Neuronal stem cell (in vitro differentiated cells): Measurements from ENCODE around the gene SNX24. TPM values are rescaled to one million over a fixed set of nuclear protein-coding genes. Genes with fewer than 3 reads are reported as not detected.

ENCODE experiments used
- DNase-seq: peaks from one replicate; pipeline ENCODE4 v3.0.0-alpha.2; 2013; ENCODE audit warnings: low spot score
- H2AFZ ChIP-seq: one replicate; pipeline ENCODE4 v1.6.1; 2013; ENCODE audit warnings: mild to moderate bottlenecking, low read length, inconsistent platforms
- H2AK5ac ChIP-seq: 2 replicates; pipeline ENCODE4 v1.6.1; 2013; ENCODE audit warnings: low read depth, mild to moderate bottlenecking, inconsistent platforms, low read length, moderate library complexity, mixed read lengths
- H2BK120ac ChIP-seq: 2 replicates; pipeline ENCODE4 v1.6.1; 2013; ENCODE audit warnings: low read depth, mild to moderate bottlenecking, inconsistent platforms, low read length, moderate library complexity, mixed read lengths
- H2BK12ac ChIP-seq: one replicate; pipeline ENCODE4 v1.6.1; 2013; ENCODE audit warnings: low read length, inconsistent platforms
- H2BK15ac ChIP-seq: 2 replicates; pipeline ENCODE4 v1.6.1; 2013; ENCODE audit warnings: mild to moderate bottlenecking, low read length, inconsistent platforms, mixed read lengths
- H2BK5ac ChIP-seq: one replicate; pipeline ENCODE4 v1.6.1; 2013; ENCODE audit warnings: inconsistent platforms, mild to moderate bottlenecking, low read length, moderate library complexity
- H3K14ac ChIP-seq: one replicate; pipeline ENCODE4 v1.6.1; 2013; ENCODE audit warnings: low read length, inconsistent platforms
- H3K18ac ChIP-seq: 2 replicates; pipeline ENCODE4 v1.6.1; 2013; ENCODE audit warnings: low read length, inconsistent platforms
- H3K23ac ChIP-seq: 2 replicates; pipeline ENCODE4 v1.6.1; 2013; ENCODE audit warnings: low read depth, mild to moderate bottlenecking, mixed read lengths, low read length, inconsistent platforms; ENCODE audit not compliant: poor library complexity
- H3K27ac ChIP-seq: replicated peaks from 3 replicates; pipeline ENCODE4 v1.5.1; 2013; ENCODE audit warnings: low read length, inconsistent platforms
- H3K27me3 ChIP-seq, 3 experiments: 2 replicates each; pipeline ENCODE4 v1.6.1; 2013; ENCODE audit warnings: low read length in 3 of 3, mild to moderate bottlenecking in 2 of 3, inconsistent platforms in 1 of 3, low read depth in 1 of 3, mixed read lengths in 1 of 3, moderate library complexity in 1 of 3; ENCODE audit not compliant: control insufficient read depth in 3 of 3, insufficient read depth in 3 of 3
- H3K36me3 ChIP-seq, 2 donors: replicated peaks in 1 of 2; 2 replicates each; pipeline ENCODE4 v1.6.1; 2013; ENCODE audit warnings: low read length in 2 of 2; ENCODE audit not compliant: control insufficient read depth in 2 of 2, insufficient read depth in 2 of 2
- H3K4ac ChIP-seq: 2 replicates; pipeline ENCODE4 v1.6.1; 2013; ENCODE audit warnings: inconsistent platforms, mild to moderate bottlenecking, low read length, moderate library complexity
- H3K4me1 ChIP-seq, 2 donors: 1 replicate in 1 of 2; 2 replicates in 1 of 2; pipeline ENCODE4 v1.6.1; 2013; ENCODE audit warnings: low read length in 2 of 2, low read depth in 1 of 2; ENCODE audit not compliant: control insufficient read depth in 2 of 2, insufficient read depth in 1 of 2
- H3K4me2 ChIP-seq: one replicate; pipeline ENCODE4 v1.6.1; 2013; ENCODE audit warnings: mild to moderate bottlenecking, low read length, inconsistent platforms; ENCODE audit not compliant: insufficient read depth, poor library complexity, severe bottlenecking
- H3K4me3 ChIP-seq, 2 donors: 2 replicates each; pipeline ENCODE4 v1.5.1; 2013; ENCODE audit warnings: low read length in 2 of 2, mild to moderate bottlenecking in 2 of 2, inconsistent platforms in 1 of 2, moderate library complexity in 1 of 2
- H3K79me1 ChIP-seq: one replicate; pipeline ENCODE4 v1.6.1; 2013; ENCODE audit warnings: low read depth, mild to moderate bottlenecking, inconsistent platforms, low read length, moderate library complexity
- H3K9ac ChIP-seq: one replicate; pipeline ENCODE4 v1.6.1; 2013; ENCODE audit warnings: mild to moderate bottlenecking, low read depth, low read length, inconsistent platforms; ENCODE audit not compliant: poor library complexity
- H3K9me3 ChIP-seq, 2 donors: replicated peaks in 1 of 2; 2 replicates each; pipeline versions ENCODE3 to v1.6.1; 2013; ENCODE audit warnings: low read length in 2 of 2, mild to moderate bottlenecking in 2 of 2, inconsistent platforms in 1 of 2, low read depth in 1 of 2, mixed read lengths in 1 of 2, moderate library complexity in 1 of 2; ENCODE audit not compliant: control insufficient read depth in 2 of 2, insufficient read depth in 1 of 2
- H4K8ac ChIP-seq: one replicate; pipeline ENCODE4 v1.6.1; 2013; ENCODE audit warnings: low read depth, mild to moderate bottlenecking, inconsistent platforms, low read length, moderate library complexity
- H4K91ac ChIP-seq: one replicate; pipeline ENCODE4 v1.6.1; 2013; ENCODE audit warnings: low read length, low read depth, mild to moderate bottlenecking, inconsistent platforms; ENCODE audit not compliant: poor library complexity
- WGBS, 2 donors: extraction: QIAGEN DNeasy Blood & Tissue Kit; methylation state at CpG; one replicate each; pipeline ENCODE4 v1.1.7; 2013; ENCODE audit warnings: missing lambda C conversion rate in 2 of 2, mixed read lengths in 1 of 2; ENCODE audit not compliant: insufficient read length in 2 of 2, insufficient replicate concordance in 1 of 2; ENCODE audit errors: extremely low coverage in 2 of 2; 5-methylcytosine and 5-hydroxymethylcytosine counted together
- polyA plus RNA-seq, 2 experiments: library from polyadenylated mRNA; stranded (reverse); fragments of 200-250 nt; gene quantifications; one replicate each; pipeline ENCODE4 v1.2.3, GENCODE V29; 2013

SNX24 gene
- 6.3 TPM for polyA plus RNA-seq (2013, experiment 1 of 2)
- polyA plus RNA-seq (2013, experiment 2 of 2), result 6.2 TPM

- Histone ChIP-seq H2BK15ac (no peak within 1 kb of the TSS), H3K4me2 (peak within 1 kb of the TSS; percentile 64), H4K91ac (no peak within 1 kb of the TSS), H3K23ac (peak within 1 kb of the TSS; percentile 59), H3K4ac (no peak within 1 kb of the TSS), H3K18ac (peak within 1 kb of the TSS; percentile 88), H3K27ac (no peak within 1 kb of the TSS), H2AK5ac (no peak within 1 kb of the TSS), H3K27me3 (peaks cover 0 to 15% (median 2%) of the 10 kb centered on the region in 3 experiments), H2AFZ (peak within 1 kb of the TSS; percentile 98), H2BK120ac (peak within 1 kb of the TSS; percentile 90), H3K9ac (peak within 1 kb of the TSS; percentile 80), H2BK12ac (no peak within 1 kb of the TSS), H3K4me3 (peak within 1 kb of the TSS; percentile 68 to 96), H3K79me1 (no peaks in the 10 kb centered on the region), H4K8ac (no peak within 1 kb of the TSS), H2BK5ac (no peak within 1 kb of the TSS), H3K4me1 (peaks cover 6 to 7% of the 10 kb centered on the region in 2 donors), H3K9me3 (peaks cover 0 to 5% of the 10 kb centered on the region in 2 donors), H3K14ac (no peak within 1 kb of the TSS), H3K36me3 (no peaks in the 10 kb centered on the region)
- no CpG with 5 or more reads among the region's 92 CpGs for WGBS, 2 donors
- peak; percentile 64 for DNase-seq
Measured at GRCh38 chr5:122845229-122846050, at the start of gene SNX24. Gene SNX24, plus strand, starts transcription at chr5:122845613. Its CDS starts 21 bp downstream, at chr5:122845634.

- no peaks in the 10 kb centered on the region for H3K79me1 ChIP-seq
- no peaks in the 10 kb centered on the region for H3K27me3 ChIP-seq
- no peak overlapping the region for H2BK15ac ChIP-seq
- H3K9ac ChIP-seq, result no peak overlapping the region
- H3K18ac ChIP-seq, result no peak overlapping the region
- H3K23ac ChIP-seq, result no peak overlapping the region
- H3K9me3 ChIP-seq, result no peaks in the 10 kb centered on the region
- H2BK120ac ChIP-seq, result no peak overlapping the region
- DNase-seq, result no peak
- H3K27ac ChIP-seq, result no peak overlapping the region
- no peak overlapping the region for H3K4me3 ChIP-seq
- no peak overlapping the region for H4K8ac ChIP-seq
- H3K4me1 ChIP-seq, result peaks cover 3 to 5% of the 10 kb centered on the region in 2 donors
- no peak overlapping the region for H3K4me2 ChIP-seq
- no peak overlapping the region for H4K91ac ChIP-seq
- H2AFZ ChIP-seq, result no peak overlapping the region
- H3K36me3 ChIP-seq, result peaks cover 2 to 75% of the 10 kb centered on the region in 2 donors
- no peak overlapping the region for H3K4ac ChIP-seq
- no peak overlapping the region for H2AK5ac ChIP-seq
- WGBS, 2 donors, result no CpG with 5 or more reads among the region's 2 CpGs
- no peak overlapping the region for H3K14ac ChIP-seq
- H2BK12ac ChIP-seq, result no peak overlapping the region
- no peak overlapping the region for H2BK5ac ChIP-seq
Measured at GRCh38 chr5:122805481-122805880, 39.9 kb upstream of the SNX24 start.

GRCh38 chr5:122810405-122810804 lies 35.0 kb upstream of the SNX24 start:
- H3K36me3 ChIP-seq, result peaks cover 0 to 37% of the 10 kb centered on the region in 2 donors
- no peak overlapping the region for H2BK5ac ChIP-seq
- H2AFZ ChIP-seq, result no peak overlapping the region
- H3K4me3 ChIP-seq, result no peak overlapping the region
- no peaks in the 10 kb centered on the region for H3K27me3 ChIP-seq
- H2BK15ac ChIP-seq, result no peak overlapping the region
- H4K91ac ChIP-seq, result no peak overlapping the region
- H3K79me1 ChIP-seq, result no peaks in the 10 kb centered on the region
- WGBS, 2 donors, result no CpG with 5 or more reads among the region's 2 CpGs
- H4K8ac ChIP-seq, result no peak overlapping the region
- H3K18ac ChIP-seq, result no peak overlapping the region
- H3K4me1 ChIP-seq, result no peaks in the 10 kb centered on the region
- no peak overlapping the region for H3K14ac ChIP-seq
- H3K9ac ChIP-seq, result no peak overlapping the region
- no peak overlapping the region for H3K4me2 ChIP-seq
- H3K4ac ChIP-seq, result no peak overlapping the region
- no peak overlapping the region for H3K27ac ChIP-seq
- no peak for DNase-seq
- H2BK120ac ChIP-seq, result no peak overlapping the region
- H2AK5ac ChIP-seq, result no peak overlapping the region
- no peak overlapping the region for H2BK12ac ChIP-seq
- no peak overlapping the region for H3K23ac ChIP-seq
- no peaks in the 10 kb centered on the region for H3K9me3 ChIP-seq

GRCh38 chr5:122815218-122815767 lies 30.1 kb upstream of the SNX24 start:
- no peak overlapping the region for H3K4me3 ChIP-seq
- no peak overlapping the region for H2BK12ac ChIP-seq
- H3K4me1 ChIP-seq, result peaks cover 2 to 4% of the 10 kb centered on the region in 2 donors
- no peak overlapping the region for H2AFZ ChIP-seq
- no peaks in the 10 kb centered on the region for H3K9me3 ChIP-seq
- H3K27me3 ChIP-seq, result no peaks in the 10 kb centered on the region
- H2BK120ac ChIP-seq, result no peak overlapping the region
- no peak overlapping the region for H2BK5ac ChIP-seq
- H3K36me3 ChIP-seq, result peaks cover 0 to 34% of the 10 kb centered on the region in 2 donors
- H2BK15ac ChIP-seq, result no peak overlapping the region
- no peak overlapping the region for H4K8ac ChIP-seq
- no peak overlapping the region for H3K4ac ChIP-seq
- H3K18ac ChIP-seq, result no peak overlapping the region
- no peak overlapping the region for H3K4me2 ChIP-seq
- no peak overlapping the region for H3K23ac ChIP-seq
- H3K27ac ChIP-seq, result no peak overlapping the region
- H3K9ac ChIP-seq, result no peak overlapping the region
- H3K14ac ChIP-seq, result no peak overlapping the region
- H3K79me1 ChIP-seq, result no peaks in the 10 kb centered on the region
- WGBS, 2 donors, result no CpG with 5 or more reads among the region's 3 CpGs
- no peak for DNase-seq
- H2AK5ac ChIP-seq, result no peak overlapping the region
- H4K91ac ChIP-seq, result no peak overlapping the region
